ENCODE measurements around the gene KRTAP5-2.
"Not testable (repeated sequence)": the region's sequence is repeated elsewhere in the genome, so short reads cannot be mapped to it uniquely, and the experiment has no call there.

The KRTAP5-2 gene

GRCh38 chr11:1618231-1618630 is 20.1 kb upstream of the KRTAP5-2 start:
- DNase-seq (ENCODE audit: low read depth, low spot score), result no peak
- no peak overlapping the region for H3K4me3 ChIP-seq
- no peaks in the 10 kb centered on the region for H3K36me3 ChIP-seq (ENCODE audit: insufficient read depth, low read length)
- no peak overlapping the region for H3K27ac ChIP-seq
- TF ChIP-seq EZH2 (IDR thresholded peaks at IDR 0.05) (no peak), FOXP2 (optimal IDR thresholded peaks at IDR 0.05; ENCODE audit: control extremely low read depth, extremely low read length, insufficient read depth) (no peak), POLR2AphosphoS5 (IDR thresholded peaks at IDR 0.05; ENCODE audit: borderline replicate concordance, low read depth, low read length) (no peak)
- H3K9me3 ChIP-seq (ENCODE audit: low read depth, low read length), result no peaks in the 10 kb centered on the region
- no peak overlapping the region for H3K9ac ChIP-seq (ENCODE audit: insufficient read length)

DNA sequence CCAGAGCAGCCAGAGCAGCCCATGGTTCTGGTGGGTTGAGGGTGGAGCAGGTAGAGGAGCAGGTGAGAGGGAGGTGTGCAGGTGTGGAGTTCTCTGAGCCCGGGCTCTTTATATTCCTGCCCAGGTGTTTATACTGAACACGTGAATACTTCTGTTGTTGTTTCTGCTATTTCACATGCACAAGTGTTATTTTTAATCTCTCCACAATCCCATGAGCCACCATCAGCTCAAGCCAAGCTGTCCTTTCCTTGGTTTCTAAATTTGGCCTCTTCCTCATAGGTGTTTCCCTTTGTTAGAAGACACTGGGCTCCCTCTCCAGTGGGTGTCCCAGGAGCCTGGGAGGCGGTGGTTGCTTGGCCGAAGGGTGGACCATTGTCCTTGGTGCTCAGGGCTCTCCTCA is 10.3 kb upstream of the KRTAP5-2 start, which contains the start of gene KRTAP5-3:
KRTAP5-3 (minus strand) TSS at position 101 of the 400 bp plus-strand sequence; CDS start at position 23, 78 bp downstream.
- no peaks in the 10 kb centered on the region for H3K36me3 ChIP-seq (ENCODE audit: insufficient read depth, low read length)
- TF ChIP-seq FOXP2 (optimal IDR thresholded peaks at IDR 0.05; ENCODE audit: control extremely low read depth, extremely low read length, insufficient read depth), result no peak
- TF ChIP-seq EZH2 (IDR thresholded peaks at IDR 0.05), result no peak
- no peak for TF ChIP-seq POLR2AphosphoS5 (IDR thresholded peaks at IDR 0.05; ENCODE audit: borderline replicate concordance, low read depth, low read length)
- no peak for DNase-seq (ENCODE audit: low read depth, low spot score)
- H3K27ac ChIP-seq, result no peak within 1 kb of the TSS
- H3K9me3 ChIP-seq (ENCODE audit: low read depth, low read length), result no peaks in the 10 kb centered on the region
- H3K9ac ChIP-seq (ENCODE audit: insufficient read length), result no peak within 1 kb of the TSS
- H3K4me3 ChIP-seq, result no peak within 1 kb of the TSS

DNA sequence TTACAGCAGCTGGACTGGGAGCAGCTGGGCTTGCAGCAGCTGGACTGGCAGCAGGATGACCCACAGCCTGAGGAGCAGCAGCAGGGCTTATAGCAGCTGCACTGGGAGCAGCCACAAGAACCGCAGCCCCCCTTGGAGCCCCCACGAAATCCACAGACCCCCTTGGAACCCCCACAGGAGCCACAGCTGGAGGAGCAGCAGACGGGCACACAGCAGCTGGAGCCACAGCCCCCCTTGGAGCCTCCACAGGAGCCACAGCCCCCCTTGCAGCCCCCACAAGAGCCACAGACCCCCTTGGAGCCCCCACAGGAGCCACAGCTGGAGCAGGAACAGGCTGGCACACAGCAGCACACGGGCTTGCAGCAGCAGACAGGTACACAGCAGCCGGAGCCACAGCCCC is 9.8 kb upstream of the KRTAP5-2 start:
- not testable (repeated sequence) for H3K4me3 ChIP-seq; H3K36me3 ChIP-seq (ENCODE audit: insufficient read depth, low read length); H3K27ac ChIP-seq; DNase-seq (ENCODE audit: low read depth, low spot score); H3K9ac ChIP-seq (ENCODE audit: insufficient read length); H3K9me3 ChIP-seq (ENCODE audit: low read depth, low read length)

GRCh38 chr11:1607156-1607845 is 9.2 kb upstream of the KRTAP5-2 start:
- not testable (repeated sequence) for H3K36me3 ChIP-seq (ENCODE audit: insufficient read depth, low read length); DNase-seq (ENCODE audit: low read depth, low spot score); H3K4me3 ChIP-seq; H3K9me3 ChIP-seq (ENCODE audit: low read depth, low read length); H3K27ac ChIP-seq; H3K9ac ChIP-seq (ENCODE audit: insufficient read length)

DNA sequence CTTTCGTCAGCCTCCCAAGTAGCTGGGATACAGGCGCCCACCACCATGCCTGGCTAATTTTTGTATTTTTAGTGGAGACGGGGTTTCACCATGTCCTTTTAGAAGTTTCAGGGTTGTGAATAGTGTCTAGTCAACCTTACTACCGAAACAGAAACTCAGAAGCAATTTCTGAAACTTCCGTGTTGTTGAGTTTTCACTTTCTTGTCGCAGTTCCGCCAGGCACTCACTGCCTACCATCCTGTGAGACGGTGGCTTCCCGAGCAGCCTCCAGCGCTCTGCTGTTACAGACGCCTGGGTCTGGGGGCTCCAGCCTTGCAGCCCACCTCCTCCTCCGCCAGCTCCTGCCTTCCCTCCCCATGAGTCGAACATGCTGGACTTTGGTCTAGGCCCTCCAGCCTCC is 7.8 kb upstream of the KRTAP5-2 start:
- not testable (repeated sequence) for H3K9ac ChIP-seq (ENCODE audit: insufficient read length); H3K9me3 ChIP-seq (ENCODE audit: low read depth, low read length); H3K36me3 ChIP-seq (ENCODE audit: insufficient read depth, low read length); H3K4me3 ChIP-seq; DNase-seq (ENCODE audit: low read depth, low spot score); H3K27ac ChIP-seq

GRCh38 chr11:1604711-1605110 is 6.6 kb upstream of the KRTAP5-2 start:
- no peak overlapping the region for H3K9ac ChIP-seq (ENCODE audit: insufficient read length)
- H3K27ac ChIP-seq, result no peak overlapping the region
- DNase-seq (ENCODE audit: low read depth, low spot score), result no peak
- no peak overlapping the region for H3K4me3 ChIP-seq
- TF ChIP-seq POLR2AphosphoS5 (IDR thresholded peaks at IDR 0.05; ENCODE audit: borderline replicate concordance, low read depth, low read length), result no peak
- H3K36me3 ChIP-seq (ENCODE audit: insufficient read depth, low read length), result no peaks in the 10 kb centered on the region
- no peaks in the 10 kb centered on the region for H3K9me3 ChIP-seq (ENCODE audit: low read depth, low read length)

GRCh38 chr11:1604181-1604580 is 6.1 kb upstream of the KRTAP5-2 start:
- Histone ChIP-seq H3K9me3 (ENCODE audit: low read depth, low read length) (no peaks in the 10 kb centered on the region), H3K36me3 (ENCODE audit: insufficient read depth, low read length) (no peaks in the 10 kb centered on the region), H3K4me3 (no peak overlapping the region), H3K9ac (ENCODE audit: insufficient read length) (no peak overlapping the region), H3K27ac (no peak overlapping the region)
- TF ChIP-seq POLR2AphosphoS5 (IDR thresholded peaks at IDR 0.05; ENCODE audit: borderline replicate concordance, low read depth, low read length) (no peak), FOXP2 (optimal IDR thresholded peaks at IDR 0.05; ENCODE audit: control extremely low read depth, extremely low read length, insufficient read depth) (no peak), EZH2 (IDR thresholded peaks at IDR 0.05) (no peak)
- DNase-seq (ENCODE audit: low read depth, low spot score), result no peak

- TF ChIP-seq POLR2AphosphoS5 (IDR thresholded peaks at IDR 0.05; ENCODE audit: borderline replicate concordance, low read depth, low read length) (no peak), FOXP2 (optimal IDR thresholded peaks at IDR 0.05; ENCODE audit: control extremely low read depth, extremely low read length, insufficient read depth) (no peak), EZH2 (IDR thresholded peaks at IDR 0.05) (no peak)
These were observed 5.5 kb upstream of the KRTAP5-2 start for GRCh38 chr11:1603629-1604028.

GRCh38 chr11:1601663-1602062 is 3.6 kb upstream of the KRTAP5-2 start:
- not testable (repeated sequence) for H3K9ac ChIP-seq (ENCODE audit: insufficient read length); H3K9me3 ChIP-seq (ENCODE audit: low read depth, low read length); H3K4me3 ChIP-seq; H3K27ac ChIP-seq; H3K36me3 ChIP-seq (ENCODE audit: insufficient read depth, low read length); DNase-seq (ENCODE audit: low read depth, low spot score)

More at GRCh38 chr11:1603629-1604028, 5.5 kb upstream of the KRTAP5-2 start:
- Histone ChIP-seq H3K36me3 (ENCODE audit: insufficient read depth, low read length) (no peaks in the 10 kb centered on the region), H3K4me3 (no peak overlapping the region), H3K27ac (no peak overlapping the region), H3K9me3 (ENCODE audit: low read depth, low read length) (no peaks in the 10 kb centered on the region), H3K9ac (ENCODE audit: insufficient read length) (no peak overlapping the region)
- DNase-seq (ENCODE audit: low read depth, low spot score), result no peak

DNA sequence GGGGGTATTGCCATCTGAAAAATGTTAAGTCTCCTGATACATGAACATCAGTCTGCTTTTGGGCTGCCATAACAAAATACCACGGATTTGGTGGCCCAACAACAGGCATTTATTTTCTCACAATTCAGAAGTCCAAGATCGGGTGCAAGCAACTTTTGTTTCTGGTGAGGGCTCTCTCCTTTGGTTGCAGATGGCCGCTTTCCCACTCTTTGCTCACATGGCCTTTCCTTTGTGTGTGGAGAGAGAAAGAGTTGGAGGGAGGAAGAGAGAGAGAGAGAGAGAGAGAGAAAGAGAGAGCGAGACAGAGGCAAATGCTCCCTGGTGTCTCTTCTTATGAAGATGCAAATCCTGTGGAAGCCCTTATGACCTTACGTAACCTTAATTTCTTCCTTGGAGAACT is 2.5 kb upstream of the KRTAP5-2 start:
- H3K27ac ChIP-seq, result no peak overlapping the region
- no peaks in the 10 kb centered on the region for H3K9me3 ChIP-seq (ENCODE audit: low read depth, low read length)
- no peak overlapping the region for H3K4me3 ChIP-seq
- no peak for DNase-seq (ENCODE audit: low read depth, low spot score)
- TF ChIP-seq FOXP2 (optimal IDR thresholded peaks at IDR 0.05; ENCODE audit: control extremely low read depth, extremely low read length, insufficient read depth), result no peak
- TF ChIP-seq EZH2 (IDR thresholded peaks at IDR 0.05), result no peak
- TF ChIP-seq POLR2AphosphoS5 (IDR thresholded peaks at IDR 0.05; ENCODE audit: borderline replicate concordance, low read depth, low read length), result no peak
- no peaks in the 10 kb centered on the region for H3K36me3 ChIP-seq (ENCODE audit: insufficient read depth, low read length)
- H3K9ac ChIP-seq (ENCODE audit: insufficient read length), result no peak overlapping the region
